Endothelial cell of umbilical vein (primary cell): Measurements from ENCODE around the gene C1QL4. TPM values are rescaled to one million over a fixed set of nuclear protein-coding genes. Genes with fewer than 3 reads are reported as not detected.

Source experiments
- BruUV-seq: library from RNA; stranded (reverse); fragments of 400-500 nt; replicated peaks from 2 replicates; lab custom pipeline; 2021; lab: Mats Ljungman, UMichigan
- CTCF ChIA-PET: fragments of 300-600, 350-600 bp; sonication (Branson Sonifier 250); formaldehyde crosslinking; loops from one replicate; lab custom pipeline; 2021; ENCODE audit warnings: antibody characterized with exemption, inconsistent platforms; lab: Charles Lee
- POLR2A ChIA-PET: fragments of 300-600, 350-600 bp; sonication (Branson Sonifier 250); formaldehyde crosslinking; loops from one replicate; lab custom pipeline; 2021; ENCODE audit warnings: antibody characterized with exemption, inconsistent platforms; lab: Charles Lee
- DNase-seq: peaks from one replicate; pipeline ENCODE4 v3.0.0-alpha.2; 2011; ENCODE audit warnings: low read depth, low spot score
- FAIRE-seq: peaks from 2 replicates; lab custom pipeline; 2011; peaks lifted over from hg19 to GRCh38; lab: Jason Lieb, UNC
- H2AFZ ChIP-seq: 2 replicates; pipeline ENCODE4 v1.6.0; 2012; ENCODE audit warnings: low read depth, low read length, control low read depth, inconsistent platforms
- H3K27ac ChIP-seq: 2 replicates; pipeline ENCODE4 v1.5.1; 2011; ENCODE audit warnings: low read depth, mild to moderate bottlenecking, control low read depth, low read length, moderate library complexity; ENCODE audit not compliant: insufficient read depth
- H3K27me3 ChIP-seq, 2 experiments: 2 replicates each; pipeline versions ENCODE4 v1.6.0 to v1.6.1; 2011; ENCODE audit warnings: low read length in 2 of 2, mixed read lengths in 1 of 2; ENCODE audit not compliant: control insufficient read depth in 2 of 2, insufficient read depth in 2 of 2
- H3K36me3 ChIP-seq, 2 experiments: 2 replicates in 1 of 2; 3 replicates in 1 of 2; pipeline ENCODE4 v1.5.1; 2011; ENCODE audit warnings: low read length in 2 of 2, mild to moderate bottlenecking in 1 of 2, moderate library complexity in 1 of 2; ENCODE audit not compliant: control insufficient read depth in 2 of 2, insufficient read depth in 2 of 2; ENCODE audit errors: extremely low read depth in 1 of 2
- H3K4me1 ChIP-seq: 3 replicates; pipeline ENCODE4 v1.5.1; 2011; ENCODE audit warnings: mild to moderate bottlenecking, low read length; ENCODE audit not compliant: control insufficient read depth, insufficient read depth; ENCODE audit errors: extremely low read depth
- H3K4me2 ChIP-seq: 2 replicates; pipeline ENCODE4 v1.6.1; 2011; ENCODE audit warnings: low read length, control low read depth, mixed read lengths; ENCODE audit not compliant: insufficient read depth
- H3K4me3 ChIP-seq, 3 experiments: fragments of 200-600 bp in 1 of 3; sonication (generic), shearing (Covaris generic) in 1 of 3; replicated peaks in 1 of 3; 2 replicates each; pipeline ENCODE4 v1.5.1; 2011 to 2016; ENCODE audit warnings: control low read depth in 3 of 3, low read length in 3 of 3, mild to moderate bottlenecking in 2 of 3, inconsistent platforms in 1 of 3, low read depth in 1 of 3, moderate library complexity in 1 of 3; ENCODE audit not compliant: insufficient read depth in 1 of 3
- H3K79me2 ChIP-seq: 2 replicates; pipeline ENCODE4 v1.6.0; 2012; ENCODE audit warnings: low read length, inconsistent platforms; ENCODE audit not compliant: control insufficient read depth, insufficient read depth
- H3K9ac ChIP-seq: replicated peaks from 2 replicates; pipeline ENCODE3; 2011; ENCODE audit warnings: low read length, control low read depth; ENCODE audit not compliant: insufficient read depth; ENCODE audit errors: extremely low read depth
- H3K9me1 ChIP-seq: replicated peaks from 3 replicates; pipeline ENCODE4 v1.6.0; 2011; ENCODE audit warnings: mild to moderate bottlenecking, low read length; ENCODE audit not compliant: control insufficient read depth, insufficient read depth; ENCODE audit errors: extremely low read depth
- H3K9me3 ChIP-seq: replicated peaks from 2 replicates; pipeline ENCODE4 v1.5.1; 2012; ENCODE audit warnings: low read length, inconsistent platforms; ENCODE audit not compliant: control insufficient read depth, insufficient read depth
- H4K20me1 ChIP-seq: replicated peaks from 2 replicates; pipeline ENCODE3; 2011; ENCODE audit warnings: mild to moderate bottlenecking, low read length; ENCODE audit not compliant: control insufficient read depth, insufficient read depth; ENCODE audit errors: extremely low read depth
- CTCF ChIP-seq, 2 donors: IDR thresholded peaks; 1 replicate in 1 of 2; 2 replicates in 1 of 2; pipeline ENCODE4 v1.5.1; 2011; ENCODE audit warnings: low read length in 2 of 2, mild to moderate bottlenecking in 2 of 2, moderate library complexity in 2 of 2, control low read depth in 1 of 2, inconsistent platforms in 1 of 2, low read depth in 1 of 2; ENCODE audit not compliant: insufficient read depth in 1 of 2; ENCODE audit errors: extremely low read depth in 1 of 2
- EZH2 ChIP-seq: IDR thresholded peaks from 2 replicates; pipeline ENCODE4 v1.6.1; 2012; ENCODE audit warnings: borderline replicate concordance, low read depth, mild to moderate bottlenecking, moderate library complexity, low read length, inconsistent platforms; ENCODE audit not compliant: severe bottlenecking
- GATA2 ChIP-seq: IDR thresholded peaks from 2 replicates; pipeline ENCODE4 v1.7.0; 2011; ENCODE audit warnings: low read depth, mild to moderate bottlenecking, moderate library complexity, mixed read lengths, low read length; ENCODE audit not compliant: insufficient read length, insufficient read depth
- MYC ChIP-seq: IDR thresholded peaks from one replicate; pipeline ENCODE4 v1.6.1; 2011; ENCODE audit warnings: mild to moderate bottlenecking, low read depth, low read length
- POLR2A ChIP-seq: IDR thresholded peaks from 2 replicates; pipeline ENCODE4 v1.6.1; 2012; ENCODE audit warnings: low read depth, mild to moderate bottlenecking, control low read depth, low read length
- dilution Hi-C: fragments of 300-500 bp; cut with MboI; formaldehyde crosslinking; loops from one replicate; pipeline ENCODE4 v1.15.0; 2019; ENCODE audit warnings: low sequenced_read_pairs; ENCODE audit not compliant: extremely low pct_ligation_motif_present
- intact Hi-C: fragments of 100-400 bp; cut with micrococcal nuclease; formaldehyde crosslinking; loops from one replicate; pipeline ENCODE4 v1.10.0; 2022
- polyA plus RNA-seq, 4 experiments: library from polyadenylated mRNA; depleted of rRNA in 3 of 4; stranded (reverse) in 3 of 4; unstranded in 1 of 4; fragments of >200 nt; gene quantifications; 2 replicates each; pipeline versions ENCODE4 v1.2.1 to v1.2.3, GENCODE V29; 2011 to 2012; ENCODE audit warnings: missing spikeins in 1 of 4
- total RNA-seq: library from RNA; stranded (reverse); gene quantifications from 2 replicates; pipeline ENCODE4 v1.2.3, GENCODE V29; 2021

The C1QL4 gene
- total and polyA plus RNA-seq, 2 donors (not counting 3 experiments of a cell fraction or from before 2014, with no cell fraction given) = not detected

GRCh38 chr12:49296836-49297694 lies 39.9 kb downstream of the C1QL4 start:
- Histone ChIP-seq H3K4me3 (no peak overlapping the region), H3K36me3 (no peaks in the 10 kb centered on the region), H3K9me3 (no peaks in the 10 kb centered on the region), H2AFZ (no peak overlapping the region), H3K9me1 (no peaks in the 10 kb centered on the region), H3K4me1 (peaks cover 3% of the 10 kb centered on the region), H3K27ac (no peak overlapping the region), H4K20me1 (no peaks in the 10 kb centered on the region), H3K27me3 (peaks cover 32 to 42% of the 10 kb centered on the region in 2 experiments), H3K9ac (no peak overlapping the region), H3K4me2 (no peak overlapping the region), H3K79me2 (no peaks in the 10 kb centered on the region)
- DNase-seq = no peak
- intact Hi-C loops (no loop called here), dilution Hi-C loops (no loop called here)
- no peak for FAIRE-seq
- ChIA-PET POLR2A (interaction anchor here (0.6 kb wide), 1 partner anchor 24 kb away, joined by 5 read pairs; no protein-coding TSS in a partner anchor), CTCF (interaction anchor here (0.6 to 12.9 kb wide), 12 partner anchors 8 to 61 kb away, joined by 3 to 173 read pairs (median 4); partner anchors contain the start of genes DNAJC22 and TROAP)
- no peak for TF ChIP-seq MYC
- peak; percentile 93 for TF ChIP-seq EZH2
- no peak for TF ChIP-seq GATA2
- BruUV-seq = no TSS peak

GRCh38 chr12:49296034-49296835 lies 40.8 kb downstream of the C1QL4 start:
- BruUV-seq = no TSS peak
- TF ChIP-seq POLR2A (no peak), CTCF (IDR thresholded peaks at IDR 0.05; ENCODE audit: extremely low read depth in 1 of 2, insufficient read depth in 1 of 2, low read depth in 1 of 2, low read length in 2 of 2) (peak; percentile 73 to 82)
- CTCF ChIA-PET = interaction anchor here (0.6 to 12.9 kb wide), 22 partner anchors 8 to 314 kb away, joined by 3 to 173 read pairs (median 4); partner anchors contain the start of genes DNAJC22 and TROAP
- no peak for DNase-seq
- Histone ChIP-seq H3K4me1 (peaks cover 3% of the 10 kb centered on the region), H2AFZ (no peak overlapping the region), H3K9ac (no peak overlapping the region), H3K4me2 (no peak overlapping the region), H4K20me1 (no peaks in the 10 kb centered on the region), H3K36me3 (no peaks in the 10 kb centered on the region), H3K4me3 (no peak overlapping the region), H3K27me3 (peaks cover 32 to 42% of the 10 kb centered on the region in 2 experiments), H3K27ac (no peak overlapping the region), H3K9me1 (no peaks in the 10 kb centered on the region), H3K79me2 (no peaks in the 10 kb centered on the region), H3K9me3 (no peaks in the 10 kb centered on the region)
- intact Hi-C loops (no loop called here), dilution Hi-C loops (no loop called here)
- FAIRE-seq = no peak
- POLR2A ChIA-PET = no interaction called here
